Measurements from ENCODE around the gene PTPRF.

GRCh38 chr1:43536196-43536863 is 5.6 kb downstream of the PTPRF start:
- TF ChIP-seq CTCF (IDR thresholded peaks at IDR 0.05) (no peak), POLR2AphosphoS5 (IDR thresholded peaks at IDR 0.05) (no peak), POLR2A (IDR thresholded peaks at IDR 0.05; ENCODE audit: low read depth) (no peak), EP300 (IDR thresholded peaks at IDR 0.05) (no peak)
